GM12873 (cell line): ENCODE results near the gene ADSL.

ENCODE experiments used
- CTCF ChIP-seq: IDR thresholded peaks from 2 replicates; pipeline ENCODE4 v1.5.1; 2012; ENCODE audit warnings: low read depth, mild to moderate bottlenecking, moderate library complexity, low read length, control low read depth; ENCODE audit not compliant: insufficient read depth; ENCODE audit errors: missing control alignments

The ADSL gene

GRCh38 chr22:40329466-40329865 is 16.8 kb upstream of the ADSL start:
- no peak for TF ChIP-seq CTCF

GRCh38 chr22:40330086-40330485 is 16.2 kb upstream of the ADSL start:
- no peak for TF ChIP-seq CTCF

GRCh38 chr22:40330615-40331014 is 15.7 kb upstream of the ADSL start:
- no peak for TF ChIP-seq CTCF

GRCh38 chr22:40331706-40332105 is 14.6 kb upstream of the ADSL start:
- TF ChIP-seq CTCF, result no peak

GRCh38 chr22:40332319-40332781 is 13.9 kb upstream of the ADSL start:
- TF ChIP-seq CTCF, result no peak

GRCh38 chr22:40334060-40334459 is 12.2 kb upstream of the ADSL start:
- TF ChIP-seq CTCF, result no peak

GRCh38 chr22:40334899-40335298 is 11.4 kb upstream of the ADSL start:
- TF ChIP-seq CTCF, result no peak

- no peak for TF ChIP-seq CTCF
Observed at GRCh38 chr22:40335358-40335757, 10.9 kb upstream of the ADSL start.
